Measurements from ENCODE around the gene LASP1. TPM values are rescaled to one million over a fixed set of nuclear protein-coding genes. Genes with fewer than 3 reads are reported as not detected.

LASP1 gene
- polyA plus RNA-seq, 1 donor (not counting 4 experiments of a cell fraction or from before 2014, with no cell fraction given), result 88.1 TPM

- Histone ChIP-seq H3K36me3 (ENCODE audit: control insufficient read depth in 2 of 2, extremely low read depth in 1 of 2, insufficient read depth in 2 of 2, low read length in 2 of 2) (peaks cover 9 to 20% of the 10 kb centered on the region in 2 experiments), H3K9ac (ENCODE audit: control insufficient read depth, extremely low read depth, insufficient read depth, low read length) (no peak overlapping the region), H3K27me3 (ENCODE audit: control insufficient read depth, extremely low read depth, insufficient read depth, low read length) (no peaks in the 10 kb centered on the region), H3K9me1 (ENCODE audit: control insufficient read depth, extremely low read depth, insufficient read depth, low read length) (no peaks in the 10 kb centered on the region), H3K4me1 (ENCODE audit: control insufficient read depth, extremely low read depth, insufficient read depth, low read length) (peaks cover 39% of the 10 kb centered on the region), H3K79me2 (ENCODE audit: control insufficient read depth, insufficient read depth, low read length) (peaks cover 49% of the 10 kb centered on the region), H4K20me1 (ENCODE audit: control insufficient read depth, extremely low read depth, insufficient read depth, low read length) (no peaks in the 10 kb centered on the region), H2AFZ (ENCODE audit: control insufficient read depth, low read length) (no peak overlapping the region), H3K4me2 (ENCODE audit: control insufficient read depth, extremely low read depth, insufficient read depth, low read depth, low read length) (no peak overlapping the region), H3K27ac (ENCODE audit: control insufficient read depth, insufficient read depth, low read length) (no peak overlapping the region), H3K4me3 (ENCODE audit: control insufficient read depth in 2 of 3, extremely low read depth in 1 of 3, insufficient read depth in 2 of 3, low read depth in 1 of 3, low read length in 3 of 3) (no peak overlapping the region), H3K9me3 (ENCODE audit: control insufficient read depth, low read depth, low read length) (no peaks in the 10 kb centered on the region)
- no peak for TF ChIP-seq EZH2 (IDR thresholded peaks at IDR 0.05; ENCODE audit: low read length)
- TF ChIP-seq, protein P1, sequence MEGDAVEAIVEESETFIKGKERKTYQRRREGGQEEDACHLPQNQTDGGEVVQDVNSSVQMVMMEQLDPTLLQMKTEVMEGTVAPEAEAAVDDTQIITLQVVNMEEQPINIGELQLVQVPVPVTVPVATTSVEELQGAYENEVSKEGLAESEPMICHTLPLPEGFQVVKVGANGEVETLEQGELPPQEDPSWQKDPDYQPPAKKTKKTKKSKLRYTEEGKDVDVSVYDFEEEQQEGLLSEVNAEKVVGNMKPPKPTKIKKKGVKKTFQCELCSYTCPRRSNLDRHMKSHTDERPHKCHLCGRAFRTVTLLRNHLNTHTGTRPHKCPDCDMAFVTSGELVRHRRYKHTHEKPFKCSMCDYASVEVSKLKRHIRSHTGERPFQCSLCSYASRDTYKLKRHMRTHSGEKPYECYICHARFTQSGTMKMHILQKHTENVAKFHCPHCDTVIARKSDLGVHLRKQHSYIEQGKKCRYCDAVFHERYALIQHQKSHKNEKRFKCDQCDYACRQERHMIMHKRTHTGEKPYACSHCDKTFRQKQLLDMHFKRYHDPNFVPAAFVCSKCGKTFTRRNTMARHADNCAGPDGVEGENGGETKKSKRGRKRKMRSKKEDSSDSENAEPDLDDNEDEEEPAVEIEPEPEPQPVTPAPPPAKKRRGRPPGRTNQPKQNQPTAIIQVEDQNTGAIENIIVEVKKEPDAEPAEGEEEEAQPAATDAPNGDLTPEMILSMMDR (optimal IDR thresholded peaks at IDR 0.05 in 1 of 3, IDR thresholded peaks at IDR 0.05 in 1 of 3, conservative IDR thresholded peaks at IDR 0.05 in 1 of 3; ENCODE audit: extremely low read depth in 1 of 3, insufficient read depth in 2 of 3, low read length in 3 of 3), result no peak
- DNase-seq (ENCODE audit: low read depth, low spot score) (no peak), FAIRE-seq (no peak)
- dilution Hi-C loops (cut with MboI; ENCODE audit: extremely low pct_ligation_motif_present, low sequenced_read_pairs), result no loop called here
These were observed 35.5 kb downstream of the LASP1 start for GRCh38 chr17:38905375-38905774.

- peak; percentile 13 for FAIRE-seq
- peak overlapping the region; percentile 27 for H3K4me2 ChIP-seq (ENCODE audit: control insufficient read depth, extremely low read depth, insufficient read depth, low read depth, low read length)
- H3K9me3 ChIP-seq (ENCODE audit: control insufficient read depth, low read depth, low read length), result no peaks in the 10 kb centered on the region
- dilution Hi-C loops (cut with MboI; ENCODE audit: extremely low pct_ligation_motif_present, low sequenced_read_pairs), result no loop called here
- peak overlapping the region; percentile 10 for H3K9ac ChIP-seq (ENCODE audit: control insufficient read depth, extremely low read depth, insufficient read depth, low read length)
- H3K27ac ChIP-seq (ENCODE audit: control insufficient read depth, insufficient read depth, low read length), result peak overlapping the region; percentile 22
- no peak for TF ChIP-seq EZH2 (IDR thresholded peaks at IDR 0.05; ENCODE audit: low read length)
- TF ChIP-seq, protein P1 (optimal IDR thresholded peaks at IDR 0.05 in 1 of 3, IDR thresholded peaks at IDR 0.05 in 1 of 3, conservative IDR thresholded peaks at IDR 0.05 in 1 of 3; ENCODE audit: extremely low read depth in 1 of 3, insufficient read depth in 2 of 3, low read length in 3 of 3), result no peak
- H3K79me2 ChIP-seq (ENCODE audit: control insufficient read depth, insufficient read depth, low read length), result peaks cover 56% of the 10 kb centered on the region
- DNase-seq (ENCODE audit: low read depth, low spot score), result no peak
- H3K27me3 ChIP-seq (ENCODE audit: control insufficient read depth, extremely low read depth, insufficient read depth, low read length), result no peaks in the 10 kb centered on the region
- H3K36me3 ChIP-seq (ENCODE audit: control insufficient read depth in 2 of 2, extremely low read depth in 1 of 2, insufficient read depth in 2 of 2, low read length in 2 of 2), result peaks cover 9 to 22% of the 10 kb centered on the region in 2 experiments
- no peaks in the 10 kb centered on the region for H4K20me1 ChIP-seq (ENCODE audit: control insufficient read depth, extremely low read depth, insufficient read depth, low read length)
- no peak overlapping the region for H3K4me3 ChIP-seq (ENCODE audit: control insufficient read depth in 2 of 3, extremely low read depth in 1 of 3, insufficient read depth in 2 of 3, low read depth in 1 of 3, low read length in 3 of 3)
- H2AFZ ChIP-seq (ENCODE audit: control insufficient read depth, low read length), result no peak overlapping the region
- peaks cover 27% of the 10 kb centered on the region for H3K4me1 ChIP-seq (ENCODE audit: control insufficient read depth, extremely low read depth, insufficient read depth, low read length)
- no peaks in the 10 kb centered on the region for H3K9me1 ChIP-seq (ENCODE audit: control insufficient read depth, extremely low read depth, insufficient read depth, low read length)
These were observed 36.8 kb downstream of the LASP1 start for GRCh38 chr17:38906460-38907228.

Data from keratinocyte (primary cell).